Panc1 (cell line): Measurements from ENCODE around the gene ARHGEF10L. TPM values are rescaled to one million over a fixed set of nuclear protein-coding genes. Genes with fewer than 3 reads are reported as not detected.

Source experiments
- ATAC-seq: fragments of 200-7000 bp; cut with Tn5 transposase; 2 replicates; pipeline ENCODE4 v1.9.1; 2020; ENCODE audit warnings: mild to moderate bottlenecking, moderate library complexity
- BruUV-seq: library from RNA; stranded (reverse); fragments of 400-500 nt; replicated peaks from 2 replicates; lab custom pipeline; 2021; lab: Mats Ljungman, UMichigan
- CTCF ChIA-PET: fragments of 300-600 bp; sonication (Branson Sonifier 250); formaldehyde crosslinking; loops from one replicate; lab custom pipeline; 2022; ENCODE audit warnings: antibody characterized with exemption; lab: Charles Lee
- POLR2A ChIA-PET: fragments of 300-600 bp; sonication (Branson Sonifier 250); formaldehyde crosslinking; loops from one replicate; lab custom pipeline; 2022; ENCODE audit warnings: antibody characterized with exemption; lab: Charles Lee
- DNase-seq: peaks from one replicate; pipeline ENCODE4 v3.0.0-alpha.2; 2010; ENCODE audit warnings: low read depth, low spot score
- H3K27ac ChIP-seq: 2 replicates; pipeline ENCODE4 v1.5.1; 2011; ENCODE audit warnings: mild to moderate bottlenecking, low read length, inconsistent platforms
- H3K27me3 ChIP-seq: fragments of 200-500 bp; sonication (Bioruptor generic); 2 replicates; pipeline ENCODE4 v1.6.0; 2014; ENCODE audit warnings: low read length, inconsistent platforms; ENCODE audit not compliant: control insufficient read depth, insufficient read depth
- H3K36me3 ChIP-seq: fragments of 200-500 bp; sonication (Bioruptor generic); 2 replicates; pipeline ENCODE4 v1.5.1; 2014; ENCODE audit warnings: inconsistent platforms, mild to moderate bottlenecking, low read length, moderate library complexity; ENCODE audit not compliant: control insufficient read depth, insufficient read depth
- H3K4me1 ChIP-seq: 2 replicates; pipeline ENCODE4 v1.5.1; 2011; ENCODE audit warnings: inconsistent platforms, mild to moderate bottlenecking, low read length, moderate library complexity; ENCODE audit not compliant: control insufficient read depth, insufficient read depth
- H3K4me3 ChIP-seq, 2 experiments: 2 replicates each; pipeline ENCODE4 v1.5.1; 2011 to 2012; ENCODE audit warnings: low read depth in 2 of 2, low read length in 2 of 2, mild to moderate bottlenecking in 2 of 2, inconsistent platforms in 1 of 2, moderate library complexity in 1 of 2
- H3K9me3 ChIP-seq: fragments of 200-500 bp; sonication (Bioruptor generic); 2 replicates; pipeline ENCODE4 v1.5.1; 2014; ENCODE audit warnings: low read depth, mild to moderate bottlenecking, inconsistent platforms, low read length, moderate library complexity; ENCODE audit not compliant: control insufficient read depth, insufficient read depth
- CTCF ChIP-seq: fragments of 450-650 bp; IDR thresholded peaks from 2 replicates; pipeline ENCODE4 v1.5.1; 2017; ENCODE audit warnings: mild to moderate bottlenecking
- POLR2AphosphoS5 ChIP-seq: IDR thresholded peaks from 2 replicates; pipeline ENCODE4 v1.6.1; 2012; ENCODE audit warnings: mild to moderate bottlenecking, low read depth, low read length, moderate library complexity
- REST ChIP-seq, 2 experiments: IDR thresholded peaks; 2 replicates each; pipeline ENCODE4 v1.6.1; 2011 to 2012; ENCODE audit warnings: low read depth in 2 of 2, control low read depth in 1 of 2, low read length in 1 of 2, mild to moderate bottlenecking in 1 of 2, moderate library complexity in 1 of 2; ENCODE audit not compliant: insufficient read depth in 1 of 2
- SIN3A ChIP-seq: IDR thresholded peaks from 2 replicates; pipeline ENCODE4 v1.6.1; 2012; ENCODE audit warnings: low read depth, mild to moderate bottlenecking, low read length, moderate library complexity, borderline replicate concordance; ENCODE audit not compliant: insufficient read depth
- TCF7L2 ChIP-seq: IDR thresholded peaks from 2 replicates; pipeline ENCODE4 v1.6.1; 2011; ENCODE audit warnings: mild to moderate bottlenecking, low read depth, low read length, inconsistent platforms
- in situ Hi-C: cut with HindIII; loops from 2 replicates; pipeline ENCODE4 v1.10.0; 2016; ENCODE audit warnings: low sequenced_read_pairs, low pct_unique_long_range_greater_than_20kb
- intact Hi-C: fragments of 100-400 bp; cut with micrococcal nuclease; formaldehyde crosslinking; loops from one replicate; pipeline ENCODE4 v1.10.0; 2022; ENCODE audit not compliant: unreplicated experiment
- total RNA-seq: library from RNA; stranded (reverse); gene quantifications from one replicate; pipeline ENCODE4 v1.2.1, GENCODE V29; 2021; ENCODE audit not compliant: unreplicated experiment

The ARHGEF10L gene
- total RNA-seq, 1 experiment from 2014 or later: 5.9 TPM

- BruUV-seq: no TSS peak
- ChIA-PET CTCF (interaction anchor here (0.5 kb wide), 1 partner anchor 147 kb away, joined by 3 read pairs; no protein-coding TSS in a partner anchor), POLR2A (no interaction called here)
- no peak overlapping the region for H3K4me3 ChIP-seq
- TF ChIP-seq POLR2AphosphoS5: no peak
- no peak for TF ChIP-seq SIN3A
- no peak for TF ChIP-seq TCF7L2
- no peak for TF ChIP-seq CTCF
- TF ChIP-seq REST (IDR thresholded peaks at IDR 0.05; ENCODE audit: insufficient read depth in 1 of 2, low read depth in 2 of 2, low read length in 1 of 2): no peak
- ATAC-seq (no peak), DNase-seq (no peak)
- in situ Hi-C loops: no loop called here
- H3K27me3 ChIP-seq: no peaks in the 10 kb centered on the region
- no peaks in the 10 kb centered on the region for H3K4me1 ChIP-seq
- H3K9me3 ChIP-seq: no peaks in the 10 kb centered on the region
- intact Hi-C loops: no loop called here
- no peaks in the 10 kb centered on the region for H3K36me3 ChIP-seq
- H3K27ac ChIP-seq: no peak overlapping the region
Observed at GRCh38 chr1:17621691-17622090, 82.2 kb downstream of the ARHGEF10L start.

GRCh38 chr1:17622823-17623222 lies 83.3 kb downstream of the ARHGEF10L start:
- intact Hi-C loops: no loop called here
- in situ Hi-C loops: no loop called here
- CTCF ChIA-PET: no interaction called here
- no peak overlapping the region for H3K27ac ChIP-seq
- no TSS peak for BruUV-seq
- no peak for ATAC-seq
- POLR2A ChIA-PET: no interaction called here
- no peaks in the 10 kb centered on the region for H3K36me3 ChIP-seq
- H3K4me3 ChIP-seq: no peak overlapping the region
- H3K9me3 ChIP-seq: no peaks in the 10 kb centered on the region
- DNase-seq: no peak
- H3K4me1 ChIP-seq: no peaks in the 10 kb centered on the region
- H3K27me3 ChIP-seq: no peaks in the 10 kb centered on the region
- TF ChIP-seq POLR2AphosphoS5: no peak
- TF ChIP-seq SIN3A: no peak
- no peak for TF ChIP-seq CTCF
- no peak for TF ChIP-seq REST (IDR thresholded peaks at IDR 0.05; ENCODE audit: insufficient read depth in 1 of 2, low read depth in 2 of 2, low read length in 1 of 2)
- no peak for TF ChIP-seq TCF7L2
